DND-41 (cell line): ENCODE data around the gene EPB41L5.
A peak's percentile ranks its signal among the peaks of the same experiment; 100 is the strongest.

Source experiments
- ATAC-seq: fragments of 200-7000 bp; cut with Tn5 transposase; 3 replicates; pipeline ENCODE4 v1.9.1; 2021; ENCODE audit warnings: low read depth; ENCODE audit not compliant: insufficient read depth
- DNase-seq: peaks from one replicate; pipeline ENCODE4 v3.0.0-alpha.2; 2020
- H2AFZ ChIP-seq: 2 replicates; pipeline ENCODE4 v1.6.0; 2012; ENCODE audit warnings: low read depth, low read length
- H3K27ac ChIP-seq: 2 replicates; pipeline ENCODE4 v1.5.1; 2012; ENCODE audit warnings: low read length, inconsistent platforms
- H3K27me3 ChIP-seq: fragments of 200-600 bp; sonication (generic); 2 replicates; pipeline ENCODE4 v1.6.0; 2012; ENCODE audit warnings: low read length, mild to moderate bottlenecking, inconsistent platforms; ENCODE audit not compliant: insufficient read depth, poor library complexity
- H3K36me3 ChIP-seq: 2 replicates; pipeline ENCODE4 v1.5.1; 2012; ENCODE audit warnings: low read length, inconsistent platforms; ENCODE audit not compliant: insufficient read depth
- H3K4me1 ChIP-seq: 2 replicates; pipeline ENCODE4 v1.5.1; 2012; ENCODE audit warnings: mild to moderate bottlenecking, low read length; ENCODE audit not compliant: insufficient read depth
- H3K4me2 ChIP-seq: 2 replicates; pipeline ENCODE4 v1.6.0; 2012; ENCODE audit warnings: mild to moderate bottlenecking, moderate library complexity, low read length, inconsistent platforms; ENCODE audit not compliant: insufficient read depth
- H3K4me3 ChIP-seq, 2 experiments: fragments of 200-600 bp in 1 of 2; shearing (Covaris generic) in 1 of 2; 2 replicates each; pipeline ENCODE4 v1.5.1; 2012 to 2016; ENCODE audit warnings: inconsistent platforms in 2 of 2, low read length in 2 of 2, mild to moderate bottlenecking in 2 of 2, low read depth in 1 of 2, moderate library complexity in 1 of 2
- H3K79me2 ChIP-seq: 2 replicates; pipeline ENCODE4 v1.6.0; 2012; ENCODE audit warnings: low read length, inconsistent platforms; ENCODE audit not compliant: insufficient read depth
- H3K9ac ChIP-seq: 2 replicates; pipeline ENCODE4 v1.6.0; 2012; ENCODE audit warnings: low read depth, mild to moderate bottlenecking, inconsistent platforms, low read length, moderate library complexity
- H3K9me3 ChIP-seq: 2 replicates; pipeline ENCODE4 v1.5.1; 2012; ENCODE audit warnings: low read length, moderate library complexity, mild to moderate bottlenecking, inconsistent platforms; ENCODE audit not compliant: insufficient read depth, severe bottlenecking
- H4K20me1 ChIP-seq: 2 replicates; pipeline ENCODE4 v1.6.0; 2012; ENCODE audit warnings: low read length; ENCODE audit not compliant: insufficient read depth
- CTCF ChIP-seq: IDR thresholded peaks from 2 replicates; pipeline ENCODE4 v1.5.1; 2012; ENCODE audit warnings: borderline replicate concordance, low read length, moderate library complexity, mild to moderate bottlenecking; ENCODE audit not compliant: poor library complexity, severe bottlenecking; ENCODE audit errors: extremely low read depth
- EZH2 ChIP-seq: IDR thresholded peaks from 3 replicates; pipeline ENCODE4 v1.6.1; 2012; ENCODE audit warnings: borderline replicate concordance, low read depth, mild to moderate bottlenecking, moderate library complexity, low read length, inconsistent platforms; ENCODE audit not compliant: severe bottlenecking

Gene EPB41L5

GRCh38 chr2:120174963-120175581 is 162.2 kb downstream of the EPB41L5 start:
- H3K4me1 ChIP-seq, result peaks cover 26% of the 10 kb centered on the region
- no peak overlapping the region for H3K4me2 ChIP-seq
- H3K27ac ChIP-seq, result no peak overlapping the region; the same call in 1 of the 2 replicates

GRCh38 chr2:120176526-120176925 is 163.6 kb downstream of the EPB41L5 start:
- DNase-seq, result no peak
- Histone ChIP-seq H3K79me2 (no peaks in the 10 kb centered on the region), H3K36me3 (peaks cover 17% of the 10 kb centered on the region; the same call in 1 of the 2 replicates), H3K4me3 (peak overlapping the region in 1 of 2 experiments; percentile 62; a peak in 2 of 4 replicates), H3K4me1 (peaks cover 26% of the 10 kb centered on the region), H4K20me1 (no peaks in the 10 kb centered on the region), H3K4me2 (peak overlapping the region; percentile 76), H2AFZ (peak overlapping the region; percentile 75), H3K9ac (peak overlapping the region; percentile 52), H3K27ac (peak overlapping the region; percentile 81), H3K9me3 (no peaks in the 10 kb centered on the region), H3K27me3 (no peaks in the 10 kb centered on the region)
- TF ChIP-seq EZH2, result no peak
- TF ChIP-seq CTCF, result no peak
- no peak for ATAC-seq

More at GRCh38 chr2:120174963-120175581, 162.2 kb downstream of the EPB41L5 start:
- Histone ChIP-seq H2AFZ (no peak overlapping the region), H3K4me3 (no peak overlapping the region), H4K20me1 (no peaks in the 10 kb centered on the region), H3K27me3 (no peaks in the 10 kb centered on the region), H3K36me3 (peaks cover 17% of the 10 kb centered on the region; the same call in 1 of the 2 replicates), H3K9ac (no peak overlapping the region), H3K9me3 (no peaks in the 10 kb centered on the region), H3K79me2 (no peaks in the 10 kb centered on the region)
- TF ChIP-seq CTCF, result peak; percentile 77
- no peak for TF ChIP-seq EZH2
- DNase-seq (peak; percentile 38), ATAC-seq (no peak)

- Histone ChIP-seq H3K79me2 (no peaks in the 10 kb centered on the region), H4K20me1 (no peaks in the 10 kb centered on the region), H3K27ac (peak overlapping the region; percentile 81), H3K9me3 (no peaks in the 10 kb centered on the region), H2AFZ (peak overlapping the region; percentile 75), H3K4me3 (peak overlapping the region; percentile 15 to 62; a peak in 3 of 4 replicates), H3K9ac (peak overlapping the region; percentile 52), H3K4me2 (peak overlapping the region; percentile 76), H3K36me3 (peaks cover 17% of the 10 kb centered on the region; the same call in 1 of the 2 replicates), H3K27me3 (no peaks in the 10 kb centered on the region), H3K4me1 (peaks cover 26% of the 10 kb centered on the region)
- DNase-seq (peak; percentile 85), ATAC-seq (peak; percentile 97)
- TF ChIP-seq EZH2, result no peak
- peak; percentile 74 for TF ChIP-seq CTCF
These were observed 164.2 kb downstream of the EPB41L5 start for GRCh38 chr2:120177001-120177621.
